HG02885 (cell line): ENCODE results near the gene MED15.
"Not testable (repeated sequence)": the region's sequence is repeated elsewhere in the genome, so short reads cannot be mapped to it uniquely, and the experiment has no call there.

Experiments
- ATAC-seq: cut with Tn5 transposase; IDR thresholded peaks from one replicate; pipeline ENCODE4 v1.9.1; 2021; ENCODE audit warnings: mild to moderate bottlenecking; ENCODE audit not compliant: unreplicated experiment, poor library complexity

Gene MED15

GRCh38 chr22:20507253-20508066 is at the start of gene MED15:
TSS of gene MED15 (plus strand) at chr22:20507610. CDS start at chr22:20507679, 69 bp downstream.
- ATAC-seq = peak; percentile 88

GRCh38 chr22:20458530-20459151 is 48.8 kb upstream of the MED15 start:
- no peak for ATAC-seq

- no peak for ATAC-seq
Measured at GRCh38 chr22:20459152-20459542, 48.3 kb upstream of the MED15 start.

GRCh38 chr22:20459862-20460261 is 47.5 kb upstream of the MED15 start:
- no peak for ATAC-seq

GRCh38 chr22:20463324-20464095 is 43.9 kb upstream of the MED15 start:
- ATAC-seq = no peak

GRCh38 chr22:20464096-20464614 is 43.3 kb upstream of the MED15 start:
- ATAC-seq = no peak

- no peak for ATAC-seq
Measured at GRCh38 chr22:20464912-20465758, 42.3 kb upstream of the MED15 start.

GRCh38 chr22:20465759-20466077 is 41.7 kb upstream of the MED15 start:
- no peak for ATAC-seq

- ATAC-seq = no peak
Measured at GRCh38 chr22:20466659-20467379, 40.6 kb upstream of the MED15 start.

- no peak for ATAC-seq
Measured at GRCh38 chr22:20469110-20469868, 38.1 kb upstream of the MED15 start.

GRCh38 chr22:20470525-20470924 is 36.9 kb upstream of the MED15 start:
- ATAC-seq = not testable (repeated sequence)

GRCh38 chr22:20471126-20471833 is 36.1 kb upstream of the MED15 start:
- no peak for ATAC-seq

- ATAC-seq = no peak
Measured at GRCh38 chr22:20472629-20473442, 34.6 kb upstream of the MED15 start.

GRCh38 chr22:20475115-20475436 is 32.3 kb upstream of the MED15 start:
- no peak for ATAC-seq

- not testable (repeated sequence) for ATAC-seq
Measured at GRCh38 chr22:20475569-20475968, 31.8 kb upstream of the MED15 start.

GRCh38 chr22:20478059-20478458 is 29.4 kb upstream of the MED15 start:
- not testable (repeated sequence) for ATAC-seq

- no peak for ATAC-seq
Measured at GRCh38 chr22:20479612-20480196, 27.7 kb upstream of the MED15 start.
